ENCODE data around the gene NCL.
"Not testable (repeated sequence)": the region's sequence is repeated elsewhere in the genome, so short reads cannot be mapped to it uniquely, and the experiment has no call there.

NCL gene

DNA sequence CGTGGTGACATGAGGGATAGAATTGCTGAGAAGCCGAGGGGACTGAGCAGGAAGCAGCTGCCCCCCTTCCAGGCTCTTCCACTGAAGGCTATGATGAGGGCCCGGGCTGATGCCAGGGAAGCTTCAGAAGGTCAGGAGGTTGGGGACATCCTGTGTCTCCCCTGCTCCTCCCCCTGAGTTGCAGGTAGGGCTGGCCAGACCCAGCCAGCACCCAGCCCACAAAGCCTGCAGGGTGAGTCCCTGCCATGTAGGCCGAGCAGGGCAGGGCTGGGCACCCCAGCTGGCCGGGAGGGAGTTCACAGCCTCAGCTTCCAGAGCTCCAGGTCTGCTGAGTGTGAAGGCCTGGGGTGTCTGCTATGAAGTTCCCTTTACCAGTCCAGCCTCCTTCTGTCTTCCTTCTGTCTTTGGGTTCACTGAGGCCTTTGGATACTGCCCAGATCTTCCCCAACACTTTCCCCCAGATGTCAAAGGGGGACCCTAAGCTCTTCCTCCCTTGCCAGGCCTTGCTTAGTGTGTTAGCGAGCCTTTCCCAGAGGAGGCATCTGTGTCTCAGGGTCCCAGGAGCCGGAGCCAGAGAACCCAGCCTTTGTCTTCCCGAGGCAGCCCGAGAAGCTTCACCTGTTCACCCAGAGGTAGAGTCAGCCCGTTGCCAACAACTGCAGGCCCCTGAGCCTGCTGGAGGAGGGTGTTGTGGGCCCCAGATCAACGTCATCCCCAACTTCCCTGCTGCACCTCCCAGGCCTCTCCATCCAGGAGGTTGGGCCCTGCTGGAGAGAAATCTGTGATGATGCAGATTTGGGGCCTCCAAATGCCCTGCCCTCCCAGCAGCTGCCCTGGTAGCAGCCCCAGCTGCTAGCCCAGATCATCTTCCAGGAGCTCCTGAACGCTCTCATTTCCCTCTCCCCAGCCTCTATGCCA lies 3.6 kb upstream of the NCL start:
- DNase-seq (ENCODE audit: low spot score) = no peak

DNA sequence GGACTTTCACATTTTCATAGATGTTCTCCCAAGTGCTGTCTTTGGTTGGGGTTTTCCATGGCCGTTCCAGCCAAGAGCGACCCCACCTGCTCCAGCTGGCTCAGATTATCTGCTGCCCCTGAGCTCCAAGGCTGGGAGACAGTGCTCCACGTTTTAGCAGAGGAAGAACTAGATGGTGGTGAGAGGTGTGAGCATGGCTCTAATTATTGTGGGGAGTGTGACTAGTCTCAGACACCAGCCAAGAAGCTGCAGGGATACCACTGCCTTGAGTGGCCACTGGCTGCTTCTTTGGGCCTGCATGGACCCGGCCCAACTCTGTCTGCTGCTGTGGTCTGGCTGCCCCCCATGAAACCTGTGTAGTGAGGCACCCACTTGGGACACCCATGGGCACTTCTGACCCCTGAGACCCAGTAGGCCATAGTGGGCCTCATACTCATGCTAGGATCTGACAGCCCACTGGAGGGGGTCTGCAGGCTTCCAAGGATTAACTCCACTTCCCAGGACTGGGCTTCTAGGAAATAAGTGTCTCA lies 2.8 kb upstream of the NCL start:
- no peak for DNase-seq (ENCODE audit: low spot score)

GRCh38 chr2:231464576-231465540 lies 574 bp upstream of the NCL start:
- DNase-seq (ENCODE audit: low spot score) = peak; percentile 90

DNA sequence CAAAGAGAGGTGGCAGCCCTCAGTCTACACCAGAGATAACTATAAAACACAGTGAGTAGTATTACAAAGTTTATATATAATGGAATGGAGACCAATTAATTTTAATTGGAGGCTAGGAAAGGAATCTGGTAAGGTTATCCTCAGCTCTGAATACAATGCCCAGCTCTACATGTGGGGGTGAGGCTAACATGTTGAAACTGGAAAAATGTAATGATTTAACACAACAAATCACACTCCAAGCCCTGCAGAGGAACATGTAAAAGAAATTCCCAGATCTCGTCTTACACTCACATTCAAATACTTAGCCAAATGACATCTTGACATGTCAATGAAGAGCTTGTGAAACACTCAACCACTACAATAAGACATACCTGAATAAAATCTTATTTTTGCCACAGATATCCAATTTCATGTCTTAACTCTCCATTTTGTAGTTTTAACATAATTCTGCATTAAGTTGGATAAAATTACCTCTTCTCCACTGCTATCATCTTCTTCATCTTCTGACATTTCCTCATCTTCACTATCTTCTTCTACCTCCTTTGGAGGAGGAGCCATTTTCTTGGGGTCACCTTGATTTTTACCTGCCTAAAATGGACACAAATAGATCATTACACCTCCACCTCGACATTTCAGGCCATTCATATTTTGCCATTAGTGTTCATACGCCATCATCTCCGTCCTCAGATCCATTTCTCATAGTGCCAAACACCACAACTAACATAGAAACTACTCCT lies 1.4 kb downstream of the NCL start:
- DNase-seq (ENCODE audit: low spot score) = no peak

- DNase-seq (ENCODE audit: low spot score) = no peak
Measured at GRCh38 chr2:231461516-231461971, 2.7 kb downstream of the NCL start.

- DNase-seq (ENCODE audit: low spot score) = not testable (repeated sequence)
Measured at GRCh38 chr2:231460841-231461240, 3.4 kb downstream of the NCL start.

DNA sequence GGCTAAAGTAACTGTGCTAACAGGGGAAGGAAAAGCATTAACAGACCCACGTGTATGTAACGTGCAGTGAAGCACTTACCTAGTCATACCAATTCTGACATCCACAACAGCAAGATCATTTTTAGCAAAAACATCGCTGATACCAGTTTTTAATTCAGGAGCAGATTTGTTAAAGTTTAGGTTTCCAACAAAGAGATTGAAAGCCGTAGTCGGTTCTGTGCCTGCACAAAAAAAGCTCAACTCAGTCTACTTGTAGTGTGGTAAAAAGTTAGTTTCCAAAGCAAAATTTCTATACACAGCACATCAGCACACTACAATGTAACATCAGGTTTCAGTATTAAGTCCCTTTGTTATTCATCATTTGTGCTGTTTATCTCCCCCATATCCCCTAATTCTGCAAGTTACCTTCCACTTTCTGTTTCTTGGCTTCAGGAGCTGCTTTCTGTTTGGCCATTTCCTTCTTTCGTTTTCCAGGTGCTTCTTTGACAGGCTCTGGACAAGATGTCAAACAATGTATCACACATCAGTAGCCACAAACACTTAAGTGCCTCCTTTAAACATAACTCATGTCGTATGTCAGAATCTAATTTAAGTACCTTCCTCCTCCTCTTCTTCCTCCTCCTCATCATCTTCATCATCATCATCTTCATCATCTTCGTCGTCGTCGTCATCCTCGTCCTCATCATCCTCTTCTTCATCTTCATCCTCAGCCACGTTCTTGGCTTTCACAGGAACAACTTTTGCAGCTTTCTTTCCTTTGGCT lies 4.0 kb downstream of the NCL start:
- DNase-seq (ENCODE audit: low spot score) = no peak

DNA sequence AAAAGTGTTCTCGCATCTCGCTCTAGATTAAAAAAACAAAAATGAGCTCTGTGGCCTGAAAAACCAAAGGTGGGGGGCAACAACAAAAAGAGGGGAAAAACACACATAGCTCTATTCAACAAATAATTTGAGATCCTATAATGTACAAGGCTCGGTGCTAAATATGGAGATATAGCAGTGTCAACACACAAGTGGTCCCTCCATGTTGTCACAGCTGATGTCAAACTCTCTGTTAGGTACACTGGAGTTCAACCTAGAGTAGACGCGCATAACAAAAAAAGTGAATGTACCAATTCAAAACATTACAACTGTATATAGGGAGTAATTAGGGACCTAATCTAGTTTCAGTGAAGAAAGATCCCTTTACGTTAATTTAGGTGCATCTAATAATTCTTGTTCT lies 5.9 kb downstream of the NCL start:
- DNase-seq (ENCODE audit: low spot score) = no peak

DNA sequence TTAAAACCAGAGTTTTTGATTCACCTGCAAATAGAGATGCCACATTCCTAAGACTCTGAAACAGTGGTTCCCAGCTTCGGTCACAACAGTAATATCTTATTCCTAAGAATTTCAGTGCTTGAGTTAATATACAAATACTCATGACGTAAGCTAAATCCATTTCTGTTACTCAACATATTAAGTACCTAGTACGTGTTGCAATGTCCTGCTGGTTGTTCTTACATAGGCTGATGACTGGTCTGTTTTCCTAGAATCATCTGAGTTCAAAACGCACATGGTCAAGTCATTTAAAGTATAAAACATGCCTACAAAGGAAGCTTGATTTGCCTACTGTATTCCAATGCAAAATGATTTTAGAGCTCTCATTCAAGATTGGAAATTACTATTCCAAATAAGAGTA lies 7.2 kb downstream of the NCL start:
- no peak for DNase-seq (ENCODE audit: low spot score)

DNA sequence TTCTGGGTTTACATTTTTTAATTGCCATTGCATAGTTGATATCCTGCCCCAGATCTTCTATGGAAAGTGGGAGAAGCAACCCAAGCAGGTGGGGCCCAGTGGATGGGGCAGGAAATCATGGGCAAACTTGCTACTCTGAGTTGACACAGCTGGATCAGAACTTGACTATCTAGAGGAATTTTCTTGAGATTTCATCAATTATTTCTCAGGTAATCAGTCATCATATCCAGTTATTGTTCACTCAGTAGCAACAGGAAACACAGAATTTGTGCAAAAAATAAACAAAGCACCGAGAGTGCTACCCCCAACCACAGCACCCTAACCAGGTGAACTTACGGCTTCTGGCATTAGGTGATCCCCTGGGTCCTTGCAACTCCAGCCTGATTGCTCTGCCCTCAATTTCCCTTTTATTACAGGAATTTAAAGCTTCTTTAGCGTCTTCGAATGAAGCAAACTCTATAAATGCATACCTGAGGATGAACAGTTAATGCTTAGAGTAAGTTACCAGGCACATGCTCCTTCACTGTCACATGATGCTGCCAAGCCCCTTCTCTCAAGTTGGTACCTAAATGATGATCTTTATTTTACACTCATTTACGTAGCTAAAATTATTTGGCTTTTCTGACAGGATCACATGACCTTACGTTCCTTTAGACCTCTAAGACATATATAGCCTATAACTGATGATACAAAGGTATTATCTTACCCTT lies 7.8 kb downstream of the NCL start:
- no peak for DNase-seq (ENCODE audit: low spot score)

DNA sequence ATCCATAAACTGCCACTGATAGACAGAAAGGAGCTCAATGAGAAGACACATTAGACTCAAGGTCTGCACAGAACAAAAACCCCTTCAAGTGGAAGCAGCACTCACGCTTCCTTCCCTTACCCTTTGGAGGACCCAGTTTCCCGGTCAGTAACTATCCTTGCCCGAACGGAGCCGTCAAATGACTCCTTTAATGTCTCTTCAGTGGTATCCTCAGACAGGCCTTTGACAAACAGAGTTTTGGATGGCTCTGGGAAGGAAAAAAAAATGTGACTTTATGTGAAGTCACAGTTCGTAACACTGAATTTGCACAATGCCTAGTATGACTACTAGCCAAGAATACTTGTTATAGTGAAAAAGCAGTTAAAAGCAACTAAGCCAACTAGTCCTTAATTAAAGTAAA lies 8.4 kb downstream of the NCL start:
- no peak for DNase-seq (ENCODE audit: low spot score)

DNA sequence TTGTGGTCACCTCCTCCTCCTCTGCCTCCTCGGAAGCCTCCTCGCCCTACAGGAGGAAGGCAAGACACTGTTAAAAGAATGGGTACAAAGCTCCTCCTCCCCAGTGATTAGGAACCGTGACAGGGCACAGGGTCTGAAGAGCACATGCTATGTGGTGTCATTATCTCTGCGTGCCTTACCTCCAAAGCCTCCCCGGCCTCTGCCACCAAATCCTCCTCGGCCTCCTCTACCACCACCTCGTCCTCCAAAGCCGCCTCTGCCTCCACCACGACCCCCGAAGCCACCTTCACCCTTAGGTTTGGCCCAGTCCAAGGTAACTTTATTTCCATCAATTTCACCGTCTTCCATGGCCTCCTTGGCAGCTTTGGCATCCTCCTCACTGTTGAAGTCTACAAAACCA lies 9.1 kb downstream of the NCL start:
- no peak for DNase-seq (ENCODE audit: low spot score)

GRCh38 chr2:231454361-231454791 lies 9.9 kb downstream of the NCL start:
- DNase-seq (ENCODE audit: low spot score) = no peak

- no peak for DNase-seq (ENCODE audit: low spot score)
Measured at GRCh38 chr2:231452799-231453508, 11.3 kb downstream of the NCL start.

GRCh38 chr2:231450548-231450989 lies 13.7 kb downstream of the NCL start:
- DNase-seq (ENCODE audit: low spot score) = no peak

- no peak for DNase-seq (ENCODE audit: low spot score)
Measured at GRCh38 chr2:231449503-231450054, 14.7 kb downstream of the NCL start.

DNA sequence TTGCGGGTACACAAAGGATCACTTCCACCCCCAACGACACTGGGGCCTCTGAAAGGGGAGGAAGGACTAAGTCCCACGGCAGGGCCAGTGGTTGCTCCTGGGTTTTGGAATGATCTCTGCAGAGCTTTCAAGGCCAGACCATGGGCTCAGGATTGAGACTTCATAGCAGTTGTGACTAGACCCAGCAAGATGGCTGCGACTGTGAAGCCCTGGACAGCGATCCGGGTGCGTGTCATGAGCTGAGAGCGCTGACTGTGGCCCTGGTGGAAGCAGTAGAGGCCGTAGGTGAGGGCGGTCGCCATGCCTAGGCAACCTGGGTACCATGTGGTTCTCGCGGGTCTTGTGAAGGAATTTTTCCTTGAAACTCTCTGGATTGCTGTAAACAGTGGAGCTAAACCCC lies 27.3 kb downstream of the NCL start:
- DNase-seq (ENCODE audit: low spot score) = no peak

DNA sequence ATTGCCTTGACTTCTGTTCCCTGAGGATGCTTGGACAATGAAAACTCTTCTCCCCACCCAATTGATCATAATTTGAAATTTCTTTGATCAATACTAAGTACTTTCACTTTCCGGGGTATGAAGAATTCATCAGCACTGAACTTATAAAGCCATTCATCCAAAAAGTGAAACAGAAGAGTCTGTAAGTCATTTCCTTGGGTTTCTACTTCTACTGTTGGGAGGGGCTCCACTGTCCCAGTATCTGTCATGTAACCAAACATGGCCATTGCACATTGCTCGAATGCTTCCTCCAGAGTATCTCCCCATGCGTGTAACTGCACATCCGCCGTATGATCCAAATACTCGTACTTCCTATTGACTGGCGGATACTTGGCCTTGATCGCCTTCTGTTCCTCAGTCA lies 30.3 kb downstream of the NCL start:
- DNase-seq (ENCODE audit: low spot score) = no peak

DNA sequence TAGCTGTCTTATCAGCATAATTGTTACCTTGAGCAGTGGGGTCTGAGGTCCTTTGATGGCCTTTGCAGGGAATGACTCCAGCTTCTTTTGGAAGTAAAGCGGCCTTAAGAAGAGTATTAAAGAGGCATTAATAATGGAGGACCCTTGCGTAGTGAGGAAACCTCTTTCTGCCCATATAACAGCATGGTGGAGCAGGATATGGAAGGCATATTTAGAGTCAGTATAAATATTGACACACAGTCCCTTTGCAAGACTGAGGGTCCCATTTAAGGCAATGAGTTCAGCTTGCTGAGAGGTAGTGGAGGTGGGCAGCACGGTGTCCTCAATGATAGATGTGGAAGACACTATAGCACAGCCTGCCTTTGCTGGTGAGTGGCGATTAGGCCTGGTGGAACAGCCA lies 32.7 kb downstream of the NCL start:
- DNase-seq (ENCODE audit: low spot score) = no peak

Measured in HuH-7.5 (cell line).